ENCODE measurements around the gene IFT88.
A peak's percentile ranks its signal among the peaks of the same experiment; 100 is the strongest.
"Not testable (repeated sequence)": the region's sequence is repeated elsewhere in the genome, so short reads cannot be mapped to it uniquely, and the experiment has no call there.

IFT88 gene

GRCh38 chr13:20647758-20648157, 80.8 kb downstream of the IFT88 start:
- no peak for DNase-seq

- DNase-seq = no peak
These were observed 86.0 kb downstream of the IFT88 start for GRCh38 chr13:20652946-20653345.

GRCh38 chr13:20654156-20654555, 87.2 kb downstream of the IFT88 start:
- DNase-seq = no peak

GRCh38 chr13:20658451-20659040, 91.6 kb downstream of the IFT88 start:
- DNase-seq = peak; percentile 6

- no peak for DNase-seq
These were observed 97.4 kb downstream of the IFT88 start for GRCh38 chr13:20664351-20664750.

GRCh38 chr13:20666948-20667347, 100.0 kb downstream of the IFT88 start:
- no peak for DNase-seq

- no peak for DNase-seq
These were observed 101.0 kb downstream of the IFT88 start for GRCh38 chr13:20667857-20668437.

- no peak for DNase-seq
These were observed 102.2 kb downstream of the IFT88 start for GRCh38 chr13:20669162-20669561.

GRCh38 chr13:20671789-20672188, 104.8 kb downstream of the IFT88 start:
- no peak for DNase-seq

GRCh38 chr13:20672772-20673171, 105.8 kb downstream of the IFT88 start:
- peak; percentile 29 for DNase-seq

GRCh38 chr13:20673715-20674114, 106.8 kb downstream of the IFT88 start:
- no peak for DNase-seq

- DNase-seq = no peak
These were observed 109.3 kb downstream of the IFT88 start for GRCh38 chr13:20676213-20676612.

GRCh38 chr13:20678606-20679005, 111.6 kb downstream of the IFT88 start:
- DNase-seq = not testable (repeated sequence)

- no peak for DNase-seq
These were observed 112.9 kb downstream of the IFT88 start for GRCh38 chr13:20679879-20680278.

- DNase-seq = no peak
These were observed 113.6 kb downstream of the IFT88 start for GRCh38 chr13:20680416-20681080.

- peak; percentile 91 for DNase-seq
These were observed 114.5 kb downstream of the IFT88 start for GRCh38 chr13:20681481-20681880.

GRCh38 chr13:20682061-20682460, 115.1 kb downstream of the IFT88 start:
- DNase-seq = no peak

GRCh38 chr13:20684041-20684440, 117.1 kb downstream of the IFT88 start:
- no peak for DNase-seq

GRCh38 chr13:20684546-20684945, 117.6 kb downstream of the IFT88 start:
- no peak for DNase-seq

GRCh38 chr13:20685092-20685491, 118.1 kb downstream of the IFT88 start:
- no peak for DNase-seq

GRCh38 chr13:20686167-20686566, 119.2 kb downstream of the IFT88 start:
- DNase-seq = no peak

- DNase-seq = no peak
These were observed 120.1 kb downstream of the IFT88 start for GRCh38 chr13:20686863-20687579.

GRCh38 chr13:20689291-20689690, 122.3 kb downstream of the IFT88 start:
- DNase-seq = no peak

- no peak for DNase-seq
These were observed 124.7 kb downstream of the IFT88 start for GRCh38 chr13:20691616-20692015.

Data from fibroblast of upper back skin (primary cell).